GM10266 (cell line): ENCODE measurements around the gene AGBL5.

ENCODE experiments used
- DNase-seq: peaks from one replicate; pipeline ENCODE4 v3.0.0; 2012; ENCODE audit errors: extremely low spot score
- CTCF ChIP-seq: IDR thresholded peaks from 2 replicates; pipeline ENCODE4 v1.5.1; 2012; ENCODE audit warnings: mild to moderate bottlenecking, low read depth; ENCODE audit not compliant: control insufficient read depth, insufficient read depth; ENCODE audit errors: missing control alignments

The AGBL5 gene

GRCh38 chr2:27067385-27067784 lies 15.9 kb downstream of the AGBL5 start:
- no peak for DNase-seq
- TF ChIP-seq CTCF: no peak

GRCh38 chr2:27069436-27069835 lies 18.0 kb downstream of the AGBL5 start:
- no peak for DNase-seq
- no peak for TF ChIP-seq CTCF

GRCh38 chr2:27069961-27070618 lies 18.6 kb downstream of the AGBL5 start:
- DNase-seq: no peak
- no peak for TF ChIP-seq CTCF

GRCh38 chr2:27070653-27071276 lies 19.3 kb downstream of the AGBL5 start:
- no peak for TF ChIP-seq CTCF

GRCh38 chr2:27071277-27071989 lies 20.0 kb downstream of the AGBL5 start, which contains the start of gene OST4:
Gene OST4 (minus strand): TSS chr2:27071654.
- peak; percentile 98 for DNase-seq
- peak; percentile 16 for TF ChIP-seq CTCF

More at GRCh38 chr2:27070653-27071276, 19.3 kb downstream of the AGBL5 start:
- DNase-seq: no peak

GRCh38 chr2:27071990-27072830 lies 20.7 kb downstream of the AGBL5 start:
- no peak for TF ChIP-seq CTCF
- DNase-seq: peak; percentile 62
